GM18951 (cell line): ENCODE results near the gene STRA6.

ENCODE experiments used
- POLR2A ChIP-seq: IDR thresholded peaks from 4 replicates; pipeline ENCODE4 v1.6.1; 2011; ENCODE audit warnings: mild to moderate bottlenecking; ENCODE audit not compliant: insufficient read length, insufficient read depth; ENCODE audit errors: extremely low read depth
- in situ Hi-C: fragments of 300-500 bp; cut with MboI; formaldehyde crosslinking; loops from one replicate; pipeline ENCODE4 v1.12.0; 2022; ENCODE audit warnings: low sequenced_read_pairs, mixed read lengths, inconsistent platforms; ENCODE audit not compliant: unreplicated experiment

The STRA6 gene

GRCh38 chr15:74217907-74218885 is 15.6 kb upstream of the STRA6 start:
- in situ Hi-C loops: no loop called here
- no peak for TF ChIP-seq POLR2A

- no peak for TF ChIP-seq POLR2A
- in situ Hi-C loops: no loop called here
Measured at GRCh38 chr15:74216949-74217348, 14.4 kb upstream of the STRA6 start.

GRCh38 chr15:74215958-74216357 is 13.4 kb upstream of the STRA6 start:
- TF ChIP-seq POLR2A: no peak
- in situ Hi-C loops: no loop called here

GRCh38 chr15:74214324-74215021 is 11.9 kb upstream of the STRA6 start:
- TF ChIP-seq POLR2A: no peak
- in situ Hi-C loops: no loop called here

- in situ Hi-C loops: no loop called here
- no peak for TF ChIP-seq POLR2A
Measured at GRCh38 chr15:74213858-74214284, 11.3 kb upstream of the STRA6 start.

GRCh38 chr15:74212494-74212893 is 9.9 kb upstream of the STRA6 start:
- in situ Hi-C loops: no loop called here
- TF ChIP-seq POLR2A: no peak

- no peak for TF ChIP-seq POLR2A
- in situ Hi-C loops: no loop called here
Measured at GRCh38 chr15:74211656-74212055, 9.1 kb upstream of the STRA6 start.

GRCh38 chr15:74210729-74211128 is 8.1 kb upstream of the STRA6 start:
- in situ Hi-C loops: no loop called here
- no peak for TF ChIP-seq POLR2A

GRCh38 chr15:74209997-74210671 is 7.5 kb upstream of the STRA6 start:
- TF ChIP-seq POLR2A: no peak
- in situ Hi-C loops: no loop called here

GRCh38 chr15:74209560-74209958 is 7.0 kb upstream of the STRA6 start:
- in situ Hi-C loops: no loop called here
- TF ChIP-seq POLR2A: no peak

GRCh38 chr15:74208901-74209559 is 6.4 kb upstream of the STRA6 start:
- TF ChIP-seq POLR2A: no peak
- in situ Hi-C loops: no loop called here

- no peak for TF ChIP-seq POLR2A
- in situ Hi-C loops: no loop called here
Measured at GRCh38 chr15:74208496-74208895, 5.9 kb upstream of the STRA6 start.
